ENCODE data around the gene DDX23. TPM values are rescaled to one million over a fixed set of nuclear protein-coding genes. Genes with fewer than 3 reads are reported as not detected.
"Not testable (repeated sequence)": the region's sequence is repeated elsewhere in the genome, so short reads cannot be mapped to it uniquely, and the experiment has no call there.

Gene DDX23
- total RNA-seq, 4 donors from 2014 or later, result 68.0 to 143 (median 104) TPM

- H3K27ac ChIP-seq, result no peak overlapping the region
Measured at GRCh38 chr12:48868451-48868850, 16.5 kb upstream of the DDX23 start.

GRCh38 chr12:48866052-48866711 lies 14.2 kb upstream of the DDX23 start:
- Histone ChIP-seq H3K27me3 (no peaks in the 10 kb centered on the region), H3K4me3 (peak overlapping the region; percentile 51 to 76 (median 65)), H3K36me3 (no peaks in the 10 kb centered on the region), H3K4me1 (peaks cover 4 to 19% (median 5%) of the 10 kb centered on the region in 4 donors), H3K27ac (peak overlapping the region in 1 of 4 donors; percentile 73), H3K9me3 (no peaks in the 10 kb centered on the region)
- DNase-seq, result no peak
- TF ChIP-seq POLR2A (IDR thresholded peaks at IDR 0.05), result no peak
- TF ChIP-seq CTCF (IDR thresholded peaks at IDR 0.05), result no peak

More at GRCh38 chr12:48868451-48868850, 16.5 kb upstream of the DDX23 start:
- no peaks in the 10 kb centered on the region for H3K36me3 ChIP-seq
- H3K27me3 ChIP-seq, result no peaks in the 10 kb centered on the region
- H3K4me1 ChIP-seq, result peaks cover 4 to 19% (median 5%) of the 10 kb centered on the region in 4 donors
- no peak for DNase-seq
- H3K4me3 ChIP-seq, result no peak overlapping the region
- H3K9me3 ChIP-seq, result no peaks in the 10 kb centered on the region
- TF ChIP-seq CTCF (IDR thresholded peaks at IDR 0.05), result no peak
- TF ChIP-seq POLR2A (IDR thresholded peaks at IDR 0.05), result no peak

GRCh38 chr12:48865281-48866051 lies 13.5 kb upstream of the DDX23 start, which contains the start of gene RND1:
Gene RND1, minus strand, starts transcription at chr12:48865870. Its CDS starts 103 bp downstream, at chr12:48865767.
- Histone ChIP-seq H3K4me3 (peak within 1 kb of the TSS; percentile 51 to 76 (median 65)), H3K36me3 (no peaks in the 10 kb centered on the region), H3K27ac (peak within 1 kb of the TSS; percentile 21 to 75 (median 56)), H3K27me3 (no peaks in the 10 kb centered on the region), H3K9me3 (no peaks in the 10 kb centered on the region), H3K4me1 (peaks cover 4 to 19% (median 5%) of the 10 kb centered on the region in 4 donors)
- peak; percentile 89 to 96 (median 90) for DNase-seq
- TF ChIP-seq CTCF (IDR thresholded peaks at IDR 0.05) (no peak), POLR2A (IDR thresholded peaks at IDR 0.05) (peak; percentile 97 to 98)

GRCh38 chr12:48863291-48863690 lies 11.3 kb upstream of the DDX23 start:
- Histone ChIP-seq H3K27me3 (no peaks in the 10 kb centered on the region), H3K9me3 (no peaks in the 10 kb centered on the region), H3K4me1 (peaks cover 4 to 19% (median 5%) of the 10 kb centered on the region in 4 donors), H3K36me3 (no peaks in the 10 kb centered on the region), H3K27ac (no peak overlapping the region), H3K4me3 (no peak overlapping the region)
- no peak for TF ChIP-seq POLR2A (IDR thresholded peaks at IDR 0.05)
- DNase-seq, result no peak

- TF ChIP-seq POLR2A (IDR thresholded peaks at IDR 0.05) (no peak), CTCF (IDR thresholded peaks at IDR 0.05) (no peak)
- Histone ChIP-seq H3K27ac (no peak overlapping the region), H3K9me3 (no peaks in the 10 kb centered on the region), H3K4me3 (no peak overlapping the region), H3K27me3 (no peaks in the 10 kb centered on the region), H3K36me3 (no peaks in the 10 kb centered on the region), H3K4me1 (peaks cover 4 to 19% (median 5%) of the 10 kb centered on the region in 4 donors)
- no peak for DNase-seq
Measured at GRCh38 chr12:48862760-48863159, 10.8 kb upstream of the DDX23 start.

- DNase-seq, result no peak
- TF ChIP-seq CTCF (IDR thresholded peaks at IDR 0.05), result no peak
- no peak for TF ChIP-seq POLR2A (IDR thresholded peaks at IDR 0.05)
- Histone ChIP-seq H3K4me3 (no peak overlapping the region), H3K9me3 (no peaks in the 10 kb centered on the region), H3K36me3 (no peaks in the 10 kb centered on the region), H3K27ac (no peak overlapping the region), H3K4me1 (peaks cover 0 to 11% (median 5%) of the 10 kb centered on the region in 4 donors), H3K27me3 (no peaks in the 10 kb centered on the region)
Measured at GRCh38 chr12:48861111-48861510, 9.1 kb upstream of the DDX23 start.

- not testable (repeated sequence) for H3K36me3 ChIP-seq, H3K9me3 ChIP-seq, H3K4me3 ChIP-seq, DNase-seq, H3K27ac ChIP-seq, H3K27me3 ChIP-seq, H3K4me1 ChIP-seq
Measured at GRCh38 chr12:48860236-48860635, 8.3 kb upstream of the DDX23 start.

All from Peyer's patch (tissue), 4 donors.